ENCODE results near the gene SDSL.

- TF ChIP-seq POLR2A (IDR thresholded peaks at IDR 0.05; ENCODE audit: low read depth, low read length): no peak
- TF ChIP-seq CTCF (conservative IDR thresholded peaks at IDR 0.05; ENCODE audit: low read depth, low read length): no peak
- TF ChIP-seq BHLHE40 (IDR thresholded peaks at IDR 0.05; ENCODE audit: low read depth, low read length): no peak
- TF ChIP-seq FOS (IDR thresholded peaks at IDR 0.05; ENCODE audit: low read depth, low read length): no peak
- TF ChIP-seq SMC3 (IDR thresholded peaks at IDR 0.05; ENCODE audit: low read depth, low read length): no peak
- no peak for TF ChIP-seq RFX5 (IDR thresholded peaks at IDR 0.05; ENCODE audit: low read depth, low read length)
- no peak for TF ChIP-seq MXI1 (IDR thresholded peaks at IDR 0.05; ENCODE audit: borderline replicate concordance, low read depth, low read length)
- no peak for TF ChIP-seq ELK1 (IDR thresholded peaks at IDR 0.05; ENCODE audit: borderline replicate concordance, low read depth, low read length)
- TF ChIP-seq RAD21 (IDR thresholded peaks at IDR 0.05; ENCODE audit: low read length): no peak
- TF ChIP-seq NFE2L2 (IDR thresholded peaks at IDR 0.05; ENCODE audit: low read depth, low read length): no peak
- no peak for TF ChIP-seq USF2 (IDR thresholded peaks at IDR 0.05; ENCODE audit: low read depth, low read length)
- no peak for TF ChIP-seq RCOR1 (IDR thresholded peaks at IDR 0.05; ENCODE audit: insufficient replicate concordance, low read length)
Measured at GRCh38 chr12:113476176-113476986, 54.2 kb downstream of the SDSL start.
